Stimulated activated CD8-positive, alpha-beta memory T cell treated with anti-CD3 and anti-CD28 coated beads, Interleukin-2, amount 100 ng/mL, for 48 hours (primary cell): ENCODE measurements around the gene EPHB6.

Experiments used
- DNase-seq, 2 donors: peaks; one replicate each; pipeline ENCODE4 v3.0.0-alpha.2; 2020; ENCODE audit warnings: low read depth in 2 of 2

EPHB6 gene

GRCh38 chr7:142896151-142896550, 41.3 kb downstream of the EPHB6 start:
- DNase-seq, result no peak

- DNase-seq, result no peak
Observed at GRCh38 chr7:142896741-142897379, 42.0 kb downstream of the EPHB6 start.

- DNase-seq, result no peak
Observed at GRCh38 chr7:142897691-142898090, 42.8 kb downstream of the EPHB6 start.

- no peak for DNase-seq
Observed at GRCh38 chr7:142898377-142899170, 43.7 kb downstream of the EPHB6 start.

- DNase-seq, result no peak
Observed at GRCh38 chr7:142899661-142900060, 44.8 kb downstream of the EPHB6 start.

- no peak for DNase-seq
Observed at GRCh38 chr7:142901426-142902259, 46.8 kb downstream of the EPHB6 start.

- no peak for DNase-seq
Observed at GRCh38 chr7:142904128-142904527, 49.3 kb downstream of the EPHB6 start.

GRCh38 chr7:142905759-142906158, 50.9 kb downstream of the EPHB6 start:
- no peak for DNase-seq

- no peak for DNase-seq
Observed at GRCh38 chr7:142906643-142907042, 51.8 kb downstream of the EPHB6 start.

GRCh38 chr7:142908290-142908689, 53.4 kb downstream of the EPHB6 start:
- no peak for DNase-seq

GRCh38 chr7:142908921-142909890, 54.3 kb downstream of the EPHB6 start:
- no peak for DNase-seq

- DNase-seq, result no peak
Observed at GRCh38 chr7:142910031-142910433, 55.2 kb downstream of the EPHB6 start.

GRCh38 chr7:142910481-142910880, 55.6 kb downstream of the EPHB6 start:
- no peak for DNase-seq

- no peak for DNase-seq
Observed at GRCh38 chr7:142913051-142913450, 58.2 kb downstream of the EPHB6 start.

GRCh38 chr7:142913566-142913965, 58.7 kb downstream of the EPHB6 start:
- DNase-seq, result no peak

GRCh38 chr7:142914121-142914520, 59.2 kb downstream of the EPHB6 start:
- no peak for DNase-seq

- no peak for DNase-seq
Observed at GRCh38 chr7:142915315-142915714, 60.4 kb downstream of the EPHB6 start.

- DNase-seq, result no peak
Observed at GRCh38 chr7:142916508-142916907, 61.6 kb downstream of the EPHB6 start.

- DNase-seq, result no peak
Observed at GRCh38 chr7:142917447-142917846, 62.6 kb downstream of the EPHB6 start.

- DNase-seq, result no peak
Observed at GRCh38 chr7:142918901-142919300, 64.0 kb downstream of the EPHB6 start.

- no peak for DNase-seq
Observed at GRCh38 chr7:142919656-142920055, 64.8 kb downstream of the EPHB6 start.
